BLaER1 (cell line): ENCODE measurements around the gene ARHGEF3.

ENCODE experiments used
- H3K27ac ChIP-seq: shearing (Covaris generic); formaldehyde crosslinking; 2 replicates; pipeline ENCODE4 v1.8.1; 2022
- H3K27me3 ChIP-seq: shearing (Covaris generic); formaldehyde crosslinking; 2 replicates; pipeline ENCODE4 v1.8.1; 2022
- H3K36me3 ChIP-seq: shearing (Covaris generic); formaldehyde crosslinking; 2 replicates; pipeline ENCODE4 v1.8.1; 2022
- H3K4me1 ChIP-seq: shearing (Covaris generic); formaldehyde crosslinking; 2 replicates; pipeline ENCODE4 v1.8.1; 2022
- H3K4me2 ChIP-seq: shearing (Covaris generic); formaldehyde crosslinking; 2 replicates; pipeline ENCODE4 v1.8.1; 2022
- H3K4me3 ChIP-seq: shearing (Covaris generic); formaldehyde crosslinking; 2 replicates; pipeline ENCODE4 v1.8.1; 2022
- H3K9ac ChIP-seq: shearing (Covaris generic); formaldehyde crosslinking; 2 replicates; pipeline ENCODE4 v1.8.1; 2022
- H3K9me3 ChIP-seq: shearing (Covaris generic); formaldehyde crosslinking; 2 replicates; pipeline ENCODE4 v1.8.1; 2022
- H4K20me1 ChIP-seq: shearing (Covaris generic); formaldehyde crosslinking; 2 replicates; pipeline ENCODE4 v1.8.1; 2022
- Cebpa-rat ChIP-seq: shearing (Covaris generic); IDR thresholded peaks from 2 replicates; pipeline ENCODE4 v1.8.1; 2022

The ARHGEF3 gene

DNA sequence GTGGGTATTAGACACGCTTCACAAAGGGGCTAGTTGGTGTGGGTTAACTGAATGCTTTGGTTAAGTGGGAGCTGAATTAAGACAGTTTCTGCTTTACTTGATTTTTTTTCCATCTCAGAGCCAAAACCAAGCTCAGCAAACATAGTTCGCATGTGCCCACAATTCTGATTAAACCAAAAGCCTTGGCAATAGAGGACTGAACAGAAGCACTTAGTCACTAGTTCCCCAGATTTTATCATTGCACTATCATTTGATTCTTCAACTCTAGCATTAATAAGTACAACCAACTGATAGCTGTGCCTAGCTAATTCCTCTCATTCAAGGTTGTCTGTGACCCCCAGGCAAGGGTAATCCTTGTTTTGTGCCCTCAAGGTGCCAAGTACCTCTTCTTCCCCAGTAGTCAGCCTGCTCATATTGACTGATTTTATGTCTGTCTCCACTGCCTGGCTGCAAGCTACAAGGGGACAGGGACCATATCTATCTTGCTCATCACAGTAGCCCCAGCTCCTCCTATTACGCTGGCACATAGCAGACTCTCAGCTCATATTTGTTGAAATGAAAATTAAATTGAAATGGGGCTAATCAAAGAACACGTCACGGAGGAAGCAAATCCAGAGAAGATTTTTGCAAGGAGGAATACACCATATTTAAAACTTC, 9.9 kb upstream of the ARHGEF3 start:
- TF ChIP-seq Cebpa-rat: no peak
- H3K27ac ChIP-seq: no peak overlapping the region
- no peak overlapping the region for H3K4me2 ChIP-seq
- H3K9me3 ChIP-seq: no peaks in the 10 kb centered on the region
- no peak overlapping the region for H3K4me3 ChIP-seq
- H3K4me1 ChIP-seq: peaks cover 8% of the 10 kb centered on the region; the same call in 1 of the 2 replicates
- no peaks in the 10 kb centered on the region for H3K27me3 ChIP-seq
- no peaks in the 10 kb centered on the region for H3K36me3 ChIP-seq
- H3K9ac ChIP-seq: no peak overlapping the region
- H4K20me1 ChIP-seq: no peaks in the 10 kb centered on the region

DNA sequence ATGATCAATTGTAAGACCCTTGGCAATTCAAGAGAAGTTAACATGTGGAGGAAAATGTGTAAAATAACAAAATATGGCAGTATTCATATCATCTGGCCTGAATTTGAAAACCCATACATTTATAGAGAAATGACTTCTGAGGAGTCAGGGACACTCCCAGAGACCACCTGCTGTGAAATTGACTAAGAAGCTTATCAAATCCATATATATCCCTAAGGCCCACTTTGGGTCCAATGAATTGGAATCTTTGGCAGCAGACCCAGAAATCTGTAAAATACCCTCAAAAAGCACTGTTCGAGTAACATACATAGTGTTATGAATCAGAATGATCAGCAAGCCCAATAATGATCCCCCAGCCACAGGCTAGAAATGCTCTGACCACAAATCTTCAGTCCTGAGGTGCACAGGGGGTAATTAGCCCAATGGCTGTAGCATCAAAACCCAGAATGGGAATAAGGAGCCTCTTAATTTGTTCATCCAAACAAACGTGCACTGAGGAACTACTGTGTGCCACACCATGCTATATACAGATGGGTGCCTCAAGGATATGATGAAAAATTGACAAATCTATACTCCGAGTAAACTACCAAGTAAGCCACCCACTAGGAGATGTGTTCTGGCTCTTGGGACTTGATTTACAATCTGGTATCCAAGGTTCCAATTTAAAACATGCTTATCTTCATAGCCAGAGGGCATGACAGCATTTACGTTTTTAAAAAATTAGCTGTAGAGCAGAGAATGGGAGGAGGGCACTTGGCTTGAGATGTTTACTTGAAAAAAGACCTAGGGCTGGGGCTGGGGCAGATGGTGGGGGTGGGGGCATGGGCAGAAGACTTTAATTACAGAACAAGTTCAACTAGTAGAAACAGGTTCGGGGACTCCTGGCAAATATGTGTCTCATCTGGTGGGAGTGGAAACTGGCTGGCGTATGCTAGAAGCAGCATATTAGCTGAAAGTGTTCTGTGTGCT, 9.1 kb upstream of the ARHGEF3 start:
- no peak overlapping the region for H3K4me2 ChIP-seq

DNA sequence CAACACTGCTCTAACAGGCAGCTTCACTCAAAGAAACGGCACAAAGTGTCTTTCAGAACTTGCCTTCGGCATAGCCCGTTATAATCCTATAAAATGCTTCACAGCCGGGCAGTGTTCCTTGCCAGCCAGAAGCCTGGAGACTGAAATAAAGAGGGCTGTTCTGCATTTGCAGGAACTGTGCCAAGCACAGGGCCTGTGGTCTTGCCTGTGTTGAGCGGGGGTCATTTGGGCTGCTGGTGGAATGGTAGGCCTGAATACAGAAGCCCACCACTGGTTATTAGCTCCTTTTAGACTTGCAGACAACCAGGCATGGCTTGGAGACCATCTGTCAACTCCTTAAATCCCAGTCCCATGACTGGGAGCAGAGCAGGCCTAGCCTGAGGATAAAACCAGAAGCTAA, 4.7 kb upstream of the ARHGEF3 start:
- TF ChIP-seq Cebpa-rat: no peak
- H3K4me1 ChIP-seq: peaks cover 10% of the 10 kb centered on the region; the same call in 1 of the 2 replicates
- no peak overlapping the region for H3K9ac ChIP-seq
- H3K36me3 ChIP-seq: no peaks in the 10 kb centered on the region
- H3K27me3 ChIP-seq: peaks cover 12% of the 10 kb centered on the region
- no peak overlapping the region for H3K27ac ChIP-seq
- no peak overlapping the region for H3K4me2 ChIP-seq
- H4K20me1 ChIP-seq: 0 out of 2 replicates have a peak, but pooled peaks cover 3% of the 10 kb centered on the region
- H3K9me3 ChIP-seq: no peaks in the 10 kb centered on the region
- H3K4me3 ChIP-seq: no peak overlapping the region

More for the DNA sequence above, 9.1 kb upstream of the ARHGEF3 start:
- H4K20me1 ChIP-seq: no peaks in the 10 kb centered on the region
- no peaks in the 10 kb centered on the region for H3K36me3 ChIP-seq
- no peaks in the 10 kb centered on the region for H3K27me3 ChIP-seq
- no peak overlapping the region for H3K9ac ChIP-seq
- no peak overlapping the region for H3K27ac ChIP-seq
- H3K4me3 ChIP-seq: no peak overlapping the region
- peaks cover 8% of the 10 kb centered on the region; the same call in 1 of the 2 replicates for H3K4me1 ChIP-seq
- no peak for TF ChIP-seq Cebpa-rat
- H3K9me3 ChIP-seq: no peaks in the 10 kb centered on the region

DNA sequence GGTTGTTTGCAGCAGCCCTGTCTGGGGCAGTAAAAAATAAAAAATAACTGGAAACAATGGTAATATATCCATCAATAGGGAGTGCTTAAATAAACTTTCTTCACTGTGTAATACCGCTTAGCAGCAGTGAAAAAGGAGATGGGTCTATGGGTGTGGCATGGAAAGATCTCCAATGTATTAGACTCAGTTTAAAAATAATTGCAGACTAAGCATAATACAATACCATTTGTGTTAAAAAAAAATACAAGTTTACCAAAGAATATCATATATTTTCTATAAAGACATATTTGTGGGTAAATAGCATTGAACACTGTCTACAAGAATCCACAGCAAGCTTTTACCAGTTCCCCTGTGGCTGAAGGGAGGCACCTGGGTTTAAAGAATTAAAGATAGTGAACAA, 1.0 kb upstream of the ARHGEF3 start:
- H3K4me1 ChIP-seq: peaks cover 16% of the 10 kb centered on the region; the same call in 1 of the 2 replicates
- no peak overlapping the region for H3K27ac ChIP-seq
- H3K4me3 ChIP-seq: no peak overlapping the region
- no peaks in the 10 kb centered on the region for H3K36me3 ChIP-seq
- H4K20me1 ChIP-seq: peaks cover 19% of the 10 kb centered on the region; the same call in 1 of the 2 replicates
- no peak overlapping the region for H3K9ac ChIP-seq
- H3K4me2 ChIP-seq: peak overlapping the region; percentile 94
- peaks cover 27% of the 10 kb centered on the region for H3K27me3 ChIP-seq
- no peaks in the 10 kb centered on the region for H3K9me3 ChIP-seq
- no peak for TF ChIP-seq Cebpa-rat

DNA sequence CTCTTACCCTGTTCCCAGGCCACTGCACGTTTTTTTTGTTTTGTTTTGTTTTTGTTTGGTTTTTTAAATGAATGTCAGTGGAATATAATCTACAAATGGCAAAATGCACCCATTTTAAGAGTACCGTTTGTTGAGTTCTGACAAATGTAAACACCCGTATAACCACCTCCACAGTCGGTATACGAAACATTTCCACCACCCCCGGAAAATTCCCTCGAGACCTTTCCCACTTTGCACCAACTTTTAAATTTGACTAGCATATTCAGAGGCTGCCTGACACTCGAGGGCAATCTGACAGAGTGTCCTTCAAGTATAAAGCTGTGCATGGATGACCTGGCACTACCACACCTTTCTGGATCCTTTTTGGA, 613 bp upstream of the ARHGEF3 start:
- H3K4me1 ChIP-seq: peaks cover 16% of the 10 kb centered on the region; the same call in 1 of the 2 replicates
- no peaks in the 10 kb centered on the region for H3K9me3 ChIP-seq
- no peaks in the 10 kb centered on the region for H3K36me3 ChIP-seq
- H4K20me1 ChIP-seq: peaks cover 19% of the 10 kb centered on the region; the same call in 1 of the 2 replicates
- peak overlapping the region; percentile 94 for H3K4me2 ChIP-seq
- H3K27ac ChIP-seq: no peak overlapping the region
- H3K27me3 ChIP-seq: peaks cover 27% of the 10 kb centered on the region
- no peak for TF ChIP-seq Cebpa-rat
- H3K4me3 ChIP-seq: peak overlapping the region; percentile 69
- H3K9ac ChIP-seq: peak overlapping the region; percentile 63; the same call in 1 of the 2 replicates

DNA sequence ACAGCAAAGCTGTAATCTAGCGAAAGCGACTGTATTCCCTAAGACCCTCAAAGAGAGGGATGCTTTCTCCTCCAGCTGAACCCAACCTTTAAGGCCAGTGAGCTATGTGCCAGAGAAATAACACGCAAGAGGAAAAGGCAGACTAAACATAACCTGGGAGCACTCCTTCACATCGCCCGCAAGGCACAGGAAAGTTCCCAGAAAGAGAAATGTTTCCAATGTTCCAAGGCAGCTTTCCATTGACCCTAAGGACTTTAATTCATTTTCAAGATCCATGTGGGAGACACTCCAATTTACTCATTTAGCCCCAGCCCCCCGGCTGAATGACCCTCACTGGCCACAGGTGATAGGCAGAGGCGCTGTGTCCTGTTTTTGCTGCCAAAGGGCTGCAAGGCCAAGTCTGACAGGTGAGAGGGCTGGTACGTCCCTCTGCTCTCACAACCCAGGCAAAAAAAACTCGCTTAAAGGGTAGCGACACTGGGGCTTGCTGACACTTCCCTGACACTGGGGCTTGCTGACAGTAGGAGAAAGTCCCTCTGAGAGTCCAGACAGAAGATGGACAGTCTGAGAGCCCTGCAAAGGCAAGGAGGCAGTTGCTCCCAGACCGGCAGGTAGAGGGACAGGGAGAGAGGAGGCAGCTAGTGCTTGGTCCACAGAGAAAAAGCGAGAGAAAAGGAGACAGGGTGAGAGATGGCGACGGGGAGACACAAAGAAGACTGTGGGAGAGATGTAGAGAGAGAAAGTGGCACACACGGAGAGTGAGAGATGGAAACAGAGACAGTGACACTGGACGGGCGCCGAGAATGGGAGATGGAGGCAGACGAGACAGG, 702 bp downstream of the ARHGEF3 start:
- H3K27me3 ChIP-seq: peaks cover 27% of the 10 kb centered on the region
- H3K9me3 ChIP-seq: no peaks in the 10 kb centered on the region
- H3K4me1 ChIP-seq: peaks cover 16% of the 10 kb centered on the region; the same call in 1 of the 2 replicates
- peaks cover 19% of the 10 kb centered on the region; the same call in 1 of the 2 replicates for H4K20me1 ChIP-seq
- H3K4me2 ChIP-seq: peak overlapping the region; percentile 94
- H3K4me3 ChIP-seq: peak overlapping the region; percentile 69
- no peaks in the 10 kb centered on the region for H3K36me3 ChIP-seq
- no peak for TF ChIP-seq Cebpa-rat
- H3K27ac ChIP-seq: no peak overlapping the region
- H3K9ac ChIP-seq: peak overlapping the region; percentile 63; the same call in 1 of the 2 replicates

DNA sequence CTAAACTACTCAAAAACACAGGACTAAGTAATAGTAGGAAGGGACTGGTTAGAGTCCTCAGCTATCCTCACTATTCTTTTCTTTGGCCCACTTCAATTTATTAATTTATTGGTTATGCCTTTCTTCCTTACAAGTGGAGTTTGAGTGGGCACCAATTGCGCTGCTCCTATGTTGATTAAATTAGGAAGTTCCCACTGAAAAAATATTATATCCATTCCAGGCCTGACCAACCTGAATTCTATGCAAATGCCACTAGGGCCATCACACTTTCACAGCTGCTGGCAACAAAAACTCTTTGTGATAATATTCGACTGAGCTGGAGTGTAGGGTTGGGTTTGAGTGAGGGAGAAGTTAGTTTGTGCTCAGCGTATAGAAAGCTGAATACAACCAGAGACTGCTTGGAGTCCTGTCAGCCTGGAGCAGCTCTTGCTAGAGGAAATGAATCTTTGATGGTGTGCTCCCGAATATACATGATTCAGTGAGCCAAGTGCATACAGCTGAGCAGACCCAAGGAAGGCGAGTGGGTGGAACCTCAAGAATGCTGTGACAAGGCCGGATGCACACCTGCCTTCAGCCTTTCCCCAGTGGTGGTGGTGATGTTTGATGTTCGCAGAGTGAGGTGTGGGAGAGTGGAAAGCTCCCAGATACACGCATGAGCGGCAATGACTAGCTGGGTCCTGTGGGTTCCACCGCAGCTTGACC, 1.5 kb downstream of the ARHGEF3 start:
- Histone ChIP-seq H4K20me1 (peaks cover 19% of the 10 kb centered on the region; the same call in 1 of the 2 replicates), H3K4me3 (no peak overlapping the region), H3K4me1 (peaks cover 16% of the 10 kb centered on the region; the same call in 1 of the 2 replicates), H3K9me3 (no peaks in the 10 kb centered on the region), H3K36me3 (no peaks in the 10 kb centered on the region), H3K4me2 (0 out of 2 replicates have a peak overlapping the region, but pooled peaks have one; percentile 6), H3K27ac (no peak overlapping the region), H3K27me3 (peaks cover 27% of the 10 kb centered on the region), H3K9ac (no peak overlapping the region)
- TF ChIP-seq Cebpa-rat: no peak

DNA sequence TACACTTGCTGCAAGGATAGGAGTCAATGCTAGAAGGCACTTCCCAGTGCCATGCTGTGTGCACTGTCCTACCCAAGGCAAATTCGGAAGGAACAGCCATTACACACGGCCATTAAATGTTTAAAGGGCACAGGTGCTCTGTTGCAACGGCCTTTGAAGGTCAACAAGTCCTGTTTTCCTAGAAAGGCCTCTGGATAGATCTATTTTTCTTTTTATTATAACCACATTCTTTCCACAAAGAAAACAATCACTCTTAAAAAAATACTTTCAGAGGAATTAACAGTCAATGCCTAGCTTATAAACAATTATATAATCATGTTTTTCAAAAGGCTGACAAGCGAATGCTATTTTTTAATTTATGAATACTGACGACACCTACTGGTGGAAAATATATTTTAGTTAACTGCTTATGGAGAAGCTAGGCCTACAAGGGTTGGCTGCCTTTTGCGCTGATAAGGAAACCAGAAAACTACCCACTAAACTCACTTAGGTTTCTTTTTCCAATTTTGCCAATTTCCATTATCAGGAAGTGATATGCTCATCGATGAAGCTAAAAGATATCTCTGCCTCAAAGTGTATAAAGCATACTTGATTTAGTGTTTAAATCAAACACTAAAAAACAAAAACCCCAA, 2.4 kb downstream of the ARHGEF3 start:
- H3K27ac ChIP-seq: no peak overlapping the region
- H3K9ac ChIP-seq: no peak overlapping the region
- H3K4me2 ChIP-seq: no peak overlapping the region

More for the DNA sequence above, 2.4 kb downstream of the ARHGEF3 start:
- Histone ChIP-seq H3K36me3 (no peaks in the 10 kb centered on the region), H4K20me1 (peaks cover 19% of the 10 kb centered on the region; the same call in 1 of the 2 replicates), H3K4me3 (no peak overlapping the region), H3K27me3 (peaks cover 27% of the 10 kb centered on the region), H3K4me1 (peaks cover 16% of the 10 kb centered on the region; the same call in 1 of the 2 replicates), H3K9me3 (no peaks in the 10 kb centered on the region)
- no peak for TF ChIP-seq Cebpa-rat
